Caco-2 (cell line): ENCODE measurements around the gene THAP5. TPM values are rescaled to one million over a fixed set of nuclear protein-coding genes. Genes with fewer than 3 reads are reported as not detected.

Source experiments
- Bru-seq: library from RNA; stranded (reverse); fragments of 400-500 nt; gene quantifications from one replicate; lab custom pipeline; 2021; lab: Mats Ljungman, UMichigan
- BruChase-seq, 2 experiments: library from RNA; stranded (reverse); fragments of 400-500 nt; gene quantifications; one replicate each; lab custom pipeline; 2021; lab: Mats Ljungman, UMichigan
- BruUV-seq: library from RNA; stranded (reverse); fragments of 400-500 nt; replicated peaks from 2 replicates; lab custom pipeline; 2021; lab: Mats Ljungman, UMichigan
- CTCF ChIA-PET: fragments of 300-600 bp; sonication (Branson Sonifier 250); formaldehyde crosslinking; loops from one replicate; lab custom pipeline; 2022; ENCODE audit warnings: antibody characterized with exemption; lab: Charles Lee
- POLR2A ChIA-PET: fragments of 300-600 bp; sonication (Branson Sonifier 250); formaldehyde crosslinking; loops from one replicate; lab custom pipeline; 2022; ENCODE audit warnings: antibody characterized with exemption; lab: Charles Lee
- DNase-seq, 2 experiments: peaks; one replicate each; pipeline versions ENCODE4 v3.0.0 to v3.0.0-alpha.2; 2020 to 2022
- H3K27me3 ChIP-seq: replicated peaks from 2 replicates; pipeline ENCODE4 v1.6.0; 2011; ENCODE audit warnings: low read length; ENCODE audit not compliant: control insufficient read depth, insufficient read depth
- H3K36me3 ChIP-seq: 2 replicates; pipeline ENCODE4 v1.5.1; 2011; ENCODE audit warnings: low read length; ENCODE audit not compliant: control insufficient read depth, insufficient read depth
- H3K4me1 ChIP-seq: fragments of 250-450 bp; sonication (Bioruptor Pico); 2 replicates; pipeline ENCODE4 v1.5.1; 2020; ENCODE audit warnings: mild to moderate bottlenecking
- H3K4me3 ChIP-seq: 2 replicates; pipeline ENCODE4 v1.5.1; 2011; ENCODE audit warnings: low read depth, mild to moderate bottlenecking, control low read depth, low read length
- H3K9me3 ChIP-seq: fragments of 250-450 bp; sonication (Bioruptor Pico); 2 replicates; pipeline ENCODE4 v1.5.1; 2020; ENCODE audit warnings: mild to moderate bottlenecking, moderate library complexity
- H3K27ac Mint-ChIP-seq: one replicate; pipeline ENCODE4 v1.8.0; 2022; ENCODE audit warnings: mixed read lengths; ENCODE audit not compliant: unreplicated experiment
- H3K27me3 Mint-ChIP-seq: one replicate; pipeline ENCODE4 v1.8.0; 2022; ENCODE audit warnings: mixed read lengths; ENCODE audit not compliant: insufficient read depth, unreplicated experiment
- H3K36me3 Mint-ChIP-seq: one replicate; pipeline ENCODE4 v1.8.0; 2022; ENCODE audit warnings: mild to moderate bottlenecking, mixed read lengths; ENCODE audit not compliant: insufficient read depth, unreplicated experiment
- H3K4me1 Mint-ChIP-seq: one replicate; pipeline ENCODE4 v1.8.0; 2022; ENCODE audit warnings: low read depth, mixed read lengths; ENCODE audit not compliant: unreplicated experiment
- H3K4me3 Mint-ChIP-seq: one replicate; pipeline ENCODE4 v1.8.0; 2022; ENCODE audit warnings: mild to moderate bottlenecking, moderate library complexity, mixed read lengths; ENCODE audit not compliant: unreplicated experiment
- H3K9me3 Mint-ChIP-seq: one replicate; pipeline ENCODE4 v1.8.0; 2022; ENCODE audit warnings: mixed read lengths; ENCODE audit not compliant: unreplicated experiment
- intact Hi-C: fragments of 100-400 bp; cut with micrococcal nuclease; formaldehyde crosslinking; loops from one replicate; pipeline ENCODE4 v1.10.0; 2022; ENCODE audit not compliant: unreplicated experiment
- long read RNA-seq: library from polyadenylated mRNA; stranded (forward); transcript quantifications from one replicate; pipeline ENCODE4 v2.0.0, GENCODE V29; 2022
- total RNA-seq: library from RNA; stranded (reverse); gene quantifications from 2 replicates; pipeline ENCODE4 v1.2.3, GENCODE V29; 2022
- TF ChIP-seq, protein P1 (sequence below), 2 experiments: fragments of 200-600 bp in 1 of 2; IDR thresholded peaks; 1 replicate in 1 of 2; 2 replicates in 1 of 2; pipeline versions ENCODE4 v1.5.1 to v1.8.0; 2011 to 2022; ENCODE audit warnings: antibody characterized with exemption in 1 of 2, control low read depth in 1 of 2, inconsistent platforms in 1 of 2, low read depth in 1 of 2, low read length in 1 of 2, mild to moderate bottlenecking in 1 of 2, moderate library complexity in 1 of 2; ENCODE audit not compliant: insufficient read depth in 1 of 2, severe bottlenecking in 1 of 2, unreplicated experiment in 1 of 2

The THAP5 gene, protein sequence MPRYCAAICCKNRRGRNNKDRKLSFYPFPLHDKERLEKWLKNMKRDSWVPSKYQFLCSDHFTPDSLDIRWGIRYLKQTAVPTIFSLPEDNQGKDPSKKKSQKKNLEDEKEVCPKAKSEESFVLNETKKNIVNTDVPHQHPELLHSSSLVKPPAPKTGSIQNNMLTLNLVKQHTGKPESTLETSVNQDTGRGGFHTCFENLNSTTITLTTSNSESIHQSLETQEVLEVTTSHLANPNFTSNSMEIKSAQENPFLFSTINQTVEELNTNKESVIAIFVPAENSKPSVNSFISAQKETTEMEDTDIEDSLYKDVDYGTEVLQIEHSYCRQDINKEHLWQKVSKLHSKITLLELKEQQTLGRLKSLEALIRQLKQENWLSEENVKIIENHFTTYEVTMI
- total RNA-seq: 18.3 and 20.4 TPM in 2 replicates
- percentile 91 among the genes with signal in this experiment for Bru-seq, nascent RNA
- BruChase-seq, experiment 1, labeled RNA remaining after a 2-hour chase: percentile 94 among the genes with signal in this experiment
- BruChase-seq, experiment 2, labeled RNA remaining after a 6-hour chase: percentile 78 among the genes with signal in this experiment
- long read RNA-seq, partial matches to known transcripts: 0 of 5 reads
- long read RNA-seq, other reads (novel, unspliced or antisense): 1 of 5 reads

DNA sequence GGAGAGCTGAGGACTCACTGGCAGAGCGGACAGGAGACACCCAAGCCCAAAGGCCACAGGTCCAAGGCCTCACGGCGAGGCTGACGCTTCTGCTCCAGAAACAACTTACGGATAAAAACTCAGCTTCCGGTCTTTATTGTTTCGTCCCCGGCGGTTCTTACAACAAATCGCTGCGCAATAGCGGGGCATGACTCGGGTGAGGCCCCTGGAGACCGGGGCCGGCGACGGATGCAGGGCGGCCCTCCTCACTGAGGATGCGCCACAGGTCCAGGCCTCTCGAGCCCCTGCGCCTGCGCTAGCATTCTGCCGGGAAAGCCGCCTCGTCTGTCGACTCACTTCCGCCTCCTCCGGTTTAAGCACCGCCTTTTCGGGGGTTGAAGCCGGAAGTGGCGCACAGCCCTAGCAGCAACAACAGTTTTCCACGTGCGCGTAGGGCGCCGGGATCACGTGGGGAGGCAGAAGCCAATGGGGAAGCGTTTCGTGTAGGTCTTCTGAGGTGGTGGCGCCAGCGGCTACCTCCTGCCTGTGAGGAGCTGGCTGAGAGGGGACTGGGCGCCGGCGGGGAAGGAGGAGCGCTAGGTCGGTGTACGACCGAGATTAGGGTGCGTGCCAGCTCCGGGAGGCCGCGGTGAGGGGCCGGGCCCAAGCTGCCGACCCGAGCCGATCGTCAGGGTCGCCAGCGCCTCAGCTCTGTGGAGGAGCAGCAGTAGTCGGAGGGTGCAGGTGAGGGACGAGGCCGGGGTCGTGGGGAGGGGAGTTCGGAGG lies at the start of gene THAP5, which contains the start of gene DNAJB9:
THAP5 (minus strand) TSS at position 326 of the 765 bp plus-strand sequence; CDS start at position 189, 137 bp downstream.
DNAJB9 (plus strand) TSS at position 494 of the 765 bp plus-strand sequence. CDS start 1,853 bp downstream, outside the sequence.
- Histone ChIP-seq H3K9me3 (no peaks in the 10 kb centered on the region), H3K36me3 (no peaks in the 10 kb centered on the region), H3K4me3 (peak within 1 kb of the TSS; percentile 93), H3K4me1 (no peaks in the 10 kb centered on the region; the same call in 1 of the 2 replicates), H3K27me3 (no peaks in the 10 kb centered on the region)
- Mint-ChIP-seq H3K4me3 (peak within 1 kb of the TSS; percentile 98), H3K9me3 (no peaks in the 10 kb centered on the region), H3K27ac (peak within 1 kb of the TSS; percentile 98), H3K36me3 (peaks cover 45% of the 10 kb centered on the region), H3K27me3 (no peaks in the 10 kb centered on the region), H3K4me1 (no peaks in the 10 kb centered on the region)
- intact Hi-C loops: loop anchor here (1.0 to 5.0 kb wide), 5 partner anchors 13 to 322 kb away; partner anchors contain the start of gene PNPLA8
- TF ChIP-seq, protein P1, sequence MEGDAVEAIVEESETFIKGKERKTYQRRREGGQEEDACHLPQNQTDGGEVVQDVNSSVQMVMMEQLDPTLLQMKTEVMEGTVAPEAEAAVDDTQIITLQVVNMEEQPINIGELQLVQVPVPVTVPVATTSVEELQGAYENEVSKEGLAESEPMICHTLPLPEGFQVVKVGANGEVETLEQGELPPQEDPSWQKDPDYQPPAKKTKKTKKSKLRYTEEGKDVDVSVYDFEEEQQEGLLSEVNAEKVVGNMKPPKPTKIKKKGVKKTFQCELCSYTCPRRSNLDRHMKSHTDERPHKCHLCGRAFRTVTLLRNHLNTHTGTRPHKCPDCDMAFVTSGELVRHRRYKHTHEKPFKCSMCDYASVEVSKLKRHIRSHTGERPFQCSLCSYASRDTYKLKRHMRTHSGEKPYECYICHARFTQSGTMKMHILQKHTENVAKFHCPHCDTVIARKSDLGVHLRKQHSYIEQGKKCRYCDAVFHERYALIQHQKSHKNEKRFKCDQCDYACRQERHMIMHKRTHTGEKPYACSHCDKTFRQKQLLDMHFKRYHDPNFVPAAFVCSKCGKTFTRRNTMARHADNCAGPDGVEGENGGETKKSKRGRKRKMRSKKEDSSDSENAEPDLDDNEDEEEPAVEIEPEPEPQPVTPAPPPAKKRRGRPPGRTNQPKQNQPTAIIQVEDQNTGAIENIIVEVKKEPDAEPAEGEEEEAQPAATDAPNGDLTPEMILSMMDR (IDR thresholded peaks at IDR 0.05; ENCODE audit: insufficient read depth in 1 of 2, low read depth in 1 of 2, low read length in 1 of 2, severe bottlenecking in 1 of 2, unreplicated experiment in 1 of 2): no peak
- BruUV-seq: no TSS peak
- POLR2A ChIA-PET: interaction anchor here (0.6 to 1.3 kb wide), 5 partner anchors 9 to 270 kb away, joined by 3 to 28 read pairs (median 7); partner anchors contain the start of gene PNPLA8
- DNase-seq: peak; percentile 99 to 100
- CTCF ChIA-PET: interaction anchor here (0.6 to 1.1 kb wide), 4 partner anchors 12 to 262 kb away, joined by 3 to 4 read pairs (median 4); partner anchors contain the start of gene PNPLA8

DNA sequence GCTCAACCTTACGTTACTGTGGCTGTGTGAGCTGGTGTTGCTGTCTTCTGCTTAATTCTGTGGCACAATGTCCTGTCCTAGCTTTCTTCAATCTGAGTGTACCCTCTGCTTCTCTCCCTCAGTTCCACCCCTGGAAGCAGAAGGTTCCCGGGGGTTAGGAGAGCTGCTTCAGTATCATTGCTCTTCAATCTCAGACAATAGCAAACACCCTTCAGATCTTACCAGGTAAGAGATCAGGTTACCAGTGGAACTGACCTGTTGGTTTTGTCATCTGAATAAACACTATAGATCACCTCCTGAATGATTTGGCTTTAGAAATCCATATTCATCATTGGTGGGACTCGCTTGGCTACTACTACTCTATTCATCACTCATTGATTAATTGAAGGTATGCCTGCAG lies 48.5 kb upstream of the THAP5 start:
- POLR2A ChIA-PET: no interaction called here
- no peaks in the 10 kb centered on the region for H3K27me3 Mint-ChIP-seq
- intact Hi-C loops: no loop called here
- no peaks in the 10 kb centered on the region for H3K9me3 Mint-ChIP-seq
- Histone ChIP-seq H3K4me3 (no peak overlapping the region), H3K4me1 (peaks cover 11% of the 10 kb centered on the region; the same call in 1 of the 2 replicates), H3K36me3 (no peaks in the 10 kb centered on the region), H3K9me3 (no peaks in the 10 kb centered on the region), H3K27me3 (no peaks in the 10 kb centered on the region)
- DNase-seq: no peak
- peaks cover 10% of the 10 kb centered on the region for H3K4me1 Mint-ChIP-seq
- TF ChIP-seq, protein P1 (IDR thresholded peaks at IDR 0.05; ENCODE audit: insufficient read depth in 1 of 2, low read depth in 1 of 2, low read length in 1 of 2, severe bottlenecking in 1 of 2, unreplicated experiment in 1 of 2): no peak
- BruUV-seq: no TSS peak
- H3K4me3 Mint-ChIP-seq: no peak overlapping the region
- CTCF ChIA-PET: no interaction called here
- H3K27ac Mint-ChIP-seq: no peak overlapping the region
- no peaks in the 10 kb centered on the region for H3K36me3 Mint-ChIP-seq
